Measurements from ENCODE around the gene COG2. TPM values are rescaled to one million over a fixed set of nuclear protein-coding genes. Genes with fewer than 3 reads are reported as not detected.

The COG2 gene
- total RNA-seq, 1 donor from 2014 or later: 32.4 TPM

DNA sequence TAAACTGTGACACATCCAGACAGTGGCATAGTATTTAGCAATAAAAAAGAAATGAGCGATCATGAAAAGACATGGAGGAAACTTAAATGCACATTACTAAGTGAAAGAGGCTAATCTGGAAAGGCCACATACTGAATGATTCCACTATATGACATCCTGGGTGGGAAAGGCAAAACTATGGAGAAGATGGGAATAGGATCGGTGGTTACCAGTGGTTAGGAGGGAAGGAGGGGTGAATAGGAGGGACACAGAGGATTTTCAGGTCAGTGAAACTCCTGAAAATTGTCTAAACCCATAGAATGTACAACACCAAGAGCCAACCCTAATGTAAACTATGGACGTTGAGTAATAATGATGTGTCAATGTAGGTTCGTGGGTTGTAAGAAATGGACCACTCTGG, 57.9 kb downstream of the COG2 start:
- intact Hi-C loops (cut with micrococcal nuclease): no loop called here

DNA sequence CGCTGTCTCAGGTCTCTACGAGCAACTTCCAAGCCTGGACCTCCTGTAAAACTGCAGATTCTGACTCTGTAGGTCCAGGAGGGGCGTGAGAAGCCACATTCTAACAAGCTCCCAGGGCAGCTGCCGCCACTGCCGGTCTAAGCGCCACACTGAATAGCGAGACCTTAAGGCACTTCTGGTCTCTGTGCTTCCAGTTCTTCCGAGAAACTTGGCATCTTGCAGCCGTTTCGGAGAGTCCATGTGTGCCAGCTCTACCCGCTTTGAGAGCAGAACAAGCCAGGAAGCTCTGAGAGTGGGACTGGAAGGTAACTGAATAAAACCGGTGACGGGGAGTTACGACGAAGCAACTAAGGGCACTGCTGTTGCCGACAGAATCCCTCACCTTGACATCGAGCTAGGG, 59.2 kb downstream of the COG2 start:
- intact Hi-C loops (cut with micrococcal nuclease): no loop called here

GRCh38 chr1:230701895-230702768, 59.9 kb downstream of the COG2 start:
- intact Hi-C loops (cut with micrococcal nuclease): no loop called here

- intact Hi-C loops (cut with micrococcal nuclease): no loop called here
Observed at GRCh38 chr1:230702934-230703678, 60.8 kb downstream of the COG2 start.

DNA sequence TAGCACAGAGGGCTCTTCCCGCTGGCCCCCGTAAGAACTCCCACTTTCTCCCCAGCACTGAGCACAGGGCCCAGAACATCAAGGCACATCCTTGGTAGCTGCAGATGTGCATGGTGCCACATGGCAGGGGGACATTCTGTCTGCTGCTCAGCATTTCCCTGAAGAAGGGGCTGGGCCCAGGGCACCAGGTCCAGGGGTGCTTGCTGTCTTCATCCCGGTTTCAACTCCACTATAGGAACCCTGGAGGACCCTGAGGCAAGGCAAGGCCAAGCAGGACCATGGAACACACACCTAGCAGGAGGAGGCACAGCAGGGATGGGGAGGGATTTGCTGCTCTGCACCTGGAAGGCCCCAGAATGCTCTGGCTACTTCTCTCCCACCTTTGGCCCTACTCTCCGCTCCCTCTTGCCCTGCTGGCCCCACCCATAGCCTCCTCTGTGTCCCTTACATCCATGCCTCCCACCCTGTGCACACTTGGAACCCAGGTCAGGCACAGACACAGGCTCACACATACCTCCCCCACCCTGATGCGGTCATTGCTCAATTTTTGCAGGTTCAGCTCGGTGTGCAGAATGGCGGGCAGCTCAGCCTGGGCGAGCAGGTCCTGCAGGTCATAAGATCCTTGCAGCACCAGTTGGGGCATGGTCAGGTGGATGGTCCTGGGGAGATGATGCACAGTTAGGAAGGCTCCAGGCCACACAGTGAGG, 61.6 kb downstream of the COG2 start:
- intact Hi-C loops (cut with micrococcal nuclease): no loop called here

DNA sequence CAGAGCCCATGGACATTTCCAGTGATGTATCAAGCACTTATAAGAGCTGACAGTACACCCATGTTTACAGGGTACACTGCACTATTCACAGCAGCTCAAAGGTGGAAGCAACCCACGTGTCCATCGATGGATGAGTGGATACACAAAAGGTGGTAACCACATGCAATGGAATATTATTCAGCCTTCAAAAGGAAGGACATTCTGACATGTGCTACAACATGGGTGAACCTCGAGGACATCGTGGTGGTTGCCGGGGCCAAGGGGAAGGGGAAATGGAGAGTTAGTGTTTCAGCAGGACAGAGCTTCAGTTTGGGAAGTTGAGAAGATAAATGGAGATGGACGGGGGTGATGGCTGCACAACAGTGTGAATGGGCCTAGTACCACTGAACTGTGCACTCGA, 62.5 kb downstream of the COG2 start:
- intact Hi-C loops (cut with micrococcal nuclease): no loop called here

GRCh38 chr1:230705289-230706019, 63.2 kb downstream of the COG2 start:
- intact Hi-C loops (cut with micrococcal nuclease): no loop called here

DNA sequence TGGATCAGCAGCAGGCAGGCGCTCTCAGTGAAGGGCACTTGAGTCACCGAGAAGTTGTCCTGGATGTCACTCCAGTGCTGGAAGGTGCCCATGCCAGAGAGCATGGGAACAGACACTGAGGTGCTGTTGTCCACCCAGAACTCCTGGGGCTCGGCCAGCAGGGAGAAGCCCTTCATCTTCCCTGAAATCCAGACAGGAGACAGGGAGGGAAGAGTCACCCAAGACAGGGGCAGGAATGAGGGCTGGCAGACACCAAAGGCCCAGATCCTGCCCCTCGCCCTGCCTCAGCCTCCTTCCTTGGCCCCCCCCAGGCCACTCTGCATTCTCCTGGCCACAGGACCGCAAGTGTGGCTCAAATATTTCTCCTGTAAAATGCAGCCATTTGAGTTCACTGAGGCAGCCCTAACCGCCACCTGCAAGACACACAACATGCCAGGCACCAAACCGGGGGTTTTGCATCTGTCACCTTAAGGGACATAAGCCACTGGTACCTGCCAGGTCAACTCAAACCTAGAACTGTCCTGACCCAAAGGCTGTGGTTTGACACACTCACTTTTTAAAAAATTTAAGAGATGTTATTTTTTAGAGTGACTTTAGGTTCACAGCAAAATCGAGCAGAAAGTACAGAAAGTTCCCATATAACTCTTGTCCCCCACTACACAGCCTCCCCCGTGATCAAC, 63.9 kb downstream of the COG2 start:
- intact Hi-C loops (cut with micrococcal nuclease): no loop called here

DNA sequence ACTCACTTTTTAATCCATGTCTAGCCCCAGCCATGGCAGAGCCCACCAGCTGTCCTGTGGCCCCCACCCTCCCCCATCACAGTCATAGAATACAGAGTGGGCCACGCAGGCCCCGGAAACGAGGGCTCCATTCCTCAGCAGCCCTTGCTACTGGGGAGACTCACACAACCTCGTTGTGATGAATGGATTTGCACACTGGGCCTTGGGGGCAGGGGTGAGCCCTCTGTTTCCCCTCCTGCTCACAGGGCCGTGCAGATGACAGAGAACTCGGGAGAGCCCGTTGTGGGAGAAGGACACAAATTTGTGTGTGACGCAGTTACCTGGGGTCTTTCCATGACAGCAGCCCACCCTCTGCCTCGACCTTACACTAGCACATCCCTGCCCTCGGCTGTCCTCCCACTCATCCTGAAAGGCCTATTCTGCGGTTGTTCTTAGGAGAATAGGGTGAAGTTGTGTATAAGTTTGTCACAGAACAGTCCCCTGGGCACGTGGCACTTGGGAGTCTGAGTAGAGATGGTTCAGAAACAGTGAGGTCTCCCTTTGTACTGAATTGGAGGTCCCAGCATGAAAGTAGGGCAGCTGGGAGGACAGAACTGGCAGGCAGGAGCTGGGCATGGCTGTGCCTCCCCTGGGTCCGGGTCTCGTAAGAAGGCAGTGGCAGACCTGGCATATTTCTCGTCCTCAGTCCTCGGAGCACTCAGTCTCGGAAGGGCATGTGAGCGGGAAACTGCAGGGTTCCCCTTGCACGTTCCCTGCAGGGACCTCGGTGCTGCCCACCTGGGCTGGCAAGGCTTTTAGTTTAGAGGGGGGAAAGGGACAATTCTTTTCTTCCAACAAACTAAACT, 64.8 kb downstream of the COG2 start:
- intact Hi-C loops (cut with micrococcal nuclease): no loop called here

DNA sequence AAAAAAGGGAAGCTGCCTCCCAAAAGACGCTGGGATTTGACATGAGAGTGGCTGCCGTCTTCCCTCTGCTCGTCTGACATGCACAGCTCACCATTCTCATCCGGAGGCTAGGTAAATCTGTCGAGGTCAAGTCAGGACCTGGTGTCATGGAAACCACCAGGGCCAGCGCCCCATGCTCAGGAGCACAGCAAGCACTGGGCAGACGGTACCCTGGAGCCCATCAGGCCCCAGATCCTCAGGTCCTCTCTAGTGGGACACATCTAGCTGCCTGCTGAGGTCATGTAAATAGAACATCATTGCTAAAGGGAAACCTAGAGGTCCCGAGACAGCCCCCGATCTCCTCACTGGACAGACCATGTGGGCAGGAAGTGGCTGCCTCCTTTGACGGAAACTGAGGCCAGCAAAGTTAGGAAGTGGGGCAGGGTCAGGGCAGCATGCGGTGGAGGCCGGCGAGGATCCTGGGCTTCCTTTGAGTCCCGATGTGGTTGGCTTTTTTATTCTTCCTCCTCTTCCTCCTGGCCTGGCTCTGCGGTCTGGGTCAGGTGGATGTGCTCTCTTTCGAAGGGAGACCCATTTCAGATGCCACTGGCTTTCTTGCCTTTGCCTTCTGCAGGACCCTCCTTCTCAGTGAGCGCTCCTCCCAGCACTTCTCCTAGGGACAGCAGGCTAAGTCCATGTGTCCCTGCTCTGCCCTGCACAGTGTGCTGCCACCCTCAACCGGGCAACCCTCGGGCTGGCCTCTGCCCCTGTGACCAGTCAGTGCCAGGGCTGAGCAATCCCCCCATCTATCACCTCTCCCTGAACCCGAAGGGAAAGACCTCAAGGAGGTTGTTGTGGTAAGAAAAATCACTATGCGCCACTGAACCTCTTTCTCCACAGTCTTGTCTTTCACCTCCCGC, 65.7 kb downstream of the COG2 start:
- intact Hi-C loops (cut with micrococcal nuclease): no loop called here

GRCh38 chr1:230708631-230709580, 66.6 kb downstream of the COG2 start:
- intact Hi-C loops (cut with micrococcal nuclease): no loop called here

- intact Hi-C loops (cut with micrococcal nuclease): no loop called here
Observed at GRCh38 chr1:230709619-230710542, 67.6 kb downstream of the COG2 start.

GRCh38 chr1:230710543-230710904, 68.2 kb downstream of the COG2 start:
- intact Hi-C loops (cut with micrococcal nuclease): no loop called here

- intact Hi-C loops (cut with micrococcal nuclease): no loop called here
Observed at GRCh38 chr1:230711245-230711644, 69.0 kb downstream of the COG2 start.

GRCh38 chr1:230712470-230712942, 70.2 kb downstream of the COG2 start:
- intact Hi-C loops (cut with micrococcal nuclease): no loop called here

GRCh38 chr1:230713138-230713537, 70.9 kb downstream of the COG2 start:
- intact Hi-C loops (cut with micrococcal nuclease): no loop called here

GRCh38 chr1:230713547-230713914, 71.2 kb downstream of the COG2 start:
- intact Hi-C loops (cut with micrococcal nuclease): no loop called here
